Smooth muscle cell of the brain vasculature (primary cell): ENCODE data around the gene SMIM20.
"Not testable (repeated sequence)": the region's sequence is repeated elsewhere in the genome, so short reads cannot be mapped to it uniquely, and the experiment has no call there.

Experiments used
- DNase-seq: peaks from one replicate; pipeline ENCODE4 v3.0.0-alpha.2; 2012; ENCODE audit warnings: low read depth, low spot score

SMIM20 gene

DNA sequence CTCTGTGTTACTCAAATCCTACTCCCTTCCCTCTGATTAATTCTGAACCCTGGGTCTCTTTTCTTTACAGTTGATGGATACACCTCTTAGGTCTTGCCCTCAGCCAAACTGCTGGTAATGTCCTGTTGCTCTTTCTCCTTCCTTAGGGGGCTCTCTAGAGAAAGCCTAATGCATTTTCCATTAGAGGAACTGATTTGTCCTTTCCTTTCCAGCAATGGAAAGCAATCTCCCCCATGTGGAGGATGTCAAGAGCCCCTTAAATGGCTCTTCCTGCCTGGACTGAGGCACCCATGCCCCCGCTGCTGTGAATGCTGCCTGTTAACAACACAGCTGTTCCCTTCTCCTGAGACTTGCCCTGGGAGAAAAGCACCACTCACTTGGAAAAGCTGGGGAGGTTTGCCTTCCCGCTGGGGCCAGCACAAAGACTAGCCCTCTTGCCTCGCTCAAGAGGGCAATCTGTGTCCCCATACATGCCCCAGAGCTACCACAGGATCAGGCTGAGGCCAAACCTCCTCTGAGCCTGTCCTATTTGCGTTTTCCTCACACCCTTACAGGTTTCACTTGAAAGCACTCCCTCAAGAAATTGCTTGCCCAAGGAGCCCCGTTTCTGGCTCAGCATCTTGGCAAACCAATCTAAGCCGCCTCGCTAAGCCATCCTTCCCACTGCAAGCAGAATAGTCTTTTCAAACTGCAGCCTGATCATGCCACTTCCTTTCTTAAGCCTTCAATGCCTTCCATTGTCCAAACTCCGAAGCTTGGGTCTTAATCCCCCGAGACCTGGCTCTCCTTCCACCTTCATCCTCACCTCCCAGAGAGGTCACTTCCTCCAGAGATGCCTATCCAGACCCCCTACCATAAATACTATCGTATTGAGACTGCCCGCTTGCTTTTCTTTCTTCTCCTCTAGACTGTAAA lies 23.2 kb upstream of the SMIM20 start:
- no peak for DNase-seq

DNA sequence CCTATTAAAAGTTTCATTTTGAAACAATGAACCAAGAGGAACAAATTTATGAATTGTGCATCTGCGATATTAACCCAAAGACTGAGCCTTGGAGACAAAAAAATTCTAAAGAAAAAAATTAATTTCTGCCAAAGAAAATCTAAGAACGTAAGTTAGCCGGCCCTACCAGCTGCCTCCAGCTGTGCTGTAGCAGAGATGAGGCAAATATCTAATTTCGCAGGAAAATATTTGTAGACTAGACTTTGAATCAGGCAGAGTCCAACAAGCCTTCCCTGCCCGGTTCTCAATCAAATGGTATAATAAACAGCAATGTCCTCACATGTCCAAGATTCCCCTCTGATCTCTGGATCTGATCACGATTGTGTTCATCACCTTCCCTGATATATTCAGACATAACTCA lies 21.2 kb upstream of the SMIM20 start:
- DNase-seq, result no peak

DNA sequence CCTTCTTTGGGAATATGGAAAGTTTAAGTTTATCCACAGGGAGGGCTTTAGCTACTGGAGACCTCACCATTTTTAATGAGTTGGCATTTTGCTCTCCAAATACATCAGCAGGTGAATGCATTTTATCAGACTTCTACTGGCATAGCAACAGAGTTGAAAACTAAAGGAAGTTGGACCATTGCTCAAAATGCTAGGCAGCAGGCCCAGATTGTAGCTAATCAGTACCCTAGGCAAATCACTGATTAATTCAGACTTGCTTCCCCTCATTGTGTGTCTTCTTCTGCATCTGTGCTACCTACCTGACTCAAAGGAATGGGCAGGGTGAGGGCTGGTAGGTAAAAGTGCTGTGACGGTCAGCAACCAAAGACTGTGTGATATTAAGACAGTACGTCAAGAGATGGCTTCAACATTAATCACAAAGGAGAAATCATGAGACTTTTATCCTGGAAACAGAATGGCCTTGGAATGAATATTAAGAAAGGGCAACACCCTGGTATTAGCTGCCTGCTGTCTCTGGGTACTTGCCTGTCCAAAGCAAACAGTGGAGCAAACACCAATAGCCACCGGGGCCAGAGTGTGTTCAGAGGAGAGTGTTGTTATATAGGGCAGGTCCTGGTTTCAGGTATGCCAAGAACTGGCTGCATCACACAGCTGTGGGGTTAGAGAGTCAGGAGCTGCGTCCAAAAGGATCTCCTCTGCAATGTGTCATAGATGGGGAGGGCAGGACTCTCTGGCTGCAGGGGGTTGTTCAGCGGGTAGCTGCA lies 17.1 kb upstream of the SMIM20 start:
- no peak for DNase-seq

DNA sequence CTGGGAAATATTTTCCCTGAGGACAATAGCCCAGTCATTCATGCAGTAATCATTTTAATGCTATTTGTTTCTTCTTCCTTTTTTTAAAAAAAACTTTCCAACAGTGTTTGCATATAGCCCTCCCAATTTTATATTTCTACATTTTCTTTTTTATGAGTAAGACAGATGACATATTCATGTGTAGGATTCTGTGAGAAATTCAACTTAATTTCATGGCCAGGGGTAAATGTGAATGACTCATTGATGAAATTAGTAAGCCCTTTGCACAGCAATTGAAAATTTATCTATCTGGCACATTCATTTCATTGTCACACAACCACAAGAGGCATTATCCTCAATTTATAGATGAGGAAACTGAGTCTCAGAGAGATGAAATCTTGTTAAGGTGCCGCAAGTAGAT lies 13.7 kb upstream of the SMIM20 start:
- DNase-seq, result no peak

DNA sequence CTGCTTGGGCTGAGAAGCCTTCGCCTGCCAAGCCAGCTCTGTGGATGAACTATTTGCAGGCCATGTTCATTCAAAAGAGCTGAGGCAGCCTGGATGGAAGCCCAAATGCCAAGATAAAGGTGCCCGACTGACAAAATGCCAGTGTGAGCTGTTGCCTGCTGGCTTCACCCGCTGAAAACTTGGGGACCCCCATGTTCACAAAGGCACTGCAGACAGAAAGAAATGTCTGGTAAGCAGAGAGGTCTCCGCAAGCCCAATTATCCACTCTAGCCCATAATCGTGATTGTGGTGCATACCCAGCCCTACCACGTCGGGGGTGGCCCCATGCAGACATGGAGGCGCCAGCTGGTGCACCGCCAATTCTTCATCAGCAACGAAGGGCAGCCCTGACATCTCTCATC lies 13.0 kb upstream of the SMIM20 start:
- no peak for DNase-seq

DNA sequence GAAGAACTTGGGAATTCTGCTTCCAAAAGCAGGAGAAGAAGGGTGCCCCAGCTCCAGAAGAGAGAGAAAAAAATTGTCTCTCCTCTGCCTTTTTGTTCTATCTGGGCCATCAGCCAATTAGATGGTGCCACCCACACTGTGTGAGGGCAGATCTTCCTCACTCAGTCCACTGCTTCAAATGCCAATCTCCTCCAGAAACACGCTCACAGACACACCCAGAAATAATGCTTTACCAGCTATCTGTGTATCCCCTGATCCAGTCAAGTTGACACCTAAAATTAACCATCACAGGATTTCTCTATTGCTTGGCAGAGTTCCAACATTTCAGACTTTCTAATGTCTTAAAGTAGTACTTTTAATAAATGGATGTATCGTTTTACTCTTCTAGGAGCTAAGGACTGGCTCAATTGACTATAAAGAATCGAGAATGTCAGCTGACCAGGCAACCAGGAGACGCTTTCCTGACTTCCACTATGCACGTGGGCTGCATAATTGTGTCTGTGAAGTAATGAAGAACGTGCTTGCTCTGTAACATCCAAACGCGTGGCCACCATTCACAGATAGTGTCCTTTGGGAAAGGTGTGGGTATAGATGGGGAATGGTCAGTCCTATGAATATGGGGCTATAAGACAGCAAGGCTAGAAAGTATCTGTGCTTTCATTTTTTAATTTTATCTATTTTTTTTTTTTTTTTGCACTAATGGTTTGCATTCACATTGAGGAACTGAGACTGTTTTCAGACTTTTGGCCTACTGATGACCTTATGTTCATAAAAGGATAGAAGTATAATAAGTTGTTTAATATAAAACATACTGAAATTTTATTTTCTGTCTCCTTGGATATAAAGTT lies 9.9 kb upstream of the SMIM20 start:
- no peak for DNase-seq

DNA sequence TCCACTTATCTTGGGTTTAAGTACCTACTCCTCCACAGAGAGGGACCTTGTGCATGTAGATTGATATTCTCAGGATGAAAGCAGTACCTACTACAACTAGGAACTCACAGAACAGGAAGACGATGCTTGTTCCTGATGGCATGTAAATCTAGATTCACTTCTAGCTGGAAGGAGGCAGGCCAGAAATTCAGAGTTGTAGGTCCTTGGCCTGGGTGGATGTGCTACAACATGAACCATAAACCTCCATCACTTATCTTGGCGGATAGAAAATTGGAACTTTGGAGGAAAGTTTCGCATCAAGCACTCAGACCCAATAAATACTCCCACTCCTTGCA lies 9.3 kb upstream of the SMIM20 start:
- no peak for DNase-seq

DNA sequence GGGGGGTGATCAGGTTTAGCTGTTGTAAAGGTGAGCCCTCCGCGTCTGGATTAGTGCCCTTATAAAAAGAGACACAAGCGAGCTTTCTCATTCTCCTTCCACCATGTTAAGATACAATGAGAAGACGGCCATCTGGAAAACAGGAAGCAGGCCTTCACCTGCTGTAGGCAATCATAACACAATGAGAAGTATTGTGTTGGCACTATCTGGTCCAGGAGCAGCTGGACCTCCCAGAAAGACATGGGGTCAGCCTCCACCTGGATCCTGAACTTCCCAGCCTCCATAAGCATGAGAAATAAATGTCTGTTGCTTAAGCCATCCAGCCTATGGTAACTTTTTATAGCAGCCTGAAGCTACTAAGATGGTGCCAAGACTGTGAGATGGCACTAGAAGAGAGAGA lies 8.6 kb upstream of the SMIM20 start:
- DNase-seq, result no peak

DNA sequence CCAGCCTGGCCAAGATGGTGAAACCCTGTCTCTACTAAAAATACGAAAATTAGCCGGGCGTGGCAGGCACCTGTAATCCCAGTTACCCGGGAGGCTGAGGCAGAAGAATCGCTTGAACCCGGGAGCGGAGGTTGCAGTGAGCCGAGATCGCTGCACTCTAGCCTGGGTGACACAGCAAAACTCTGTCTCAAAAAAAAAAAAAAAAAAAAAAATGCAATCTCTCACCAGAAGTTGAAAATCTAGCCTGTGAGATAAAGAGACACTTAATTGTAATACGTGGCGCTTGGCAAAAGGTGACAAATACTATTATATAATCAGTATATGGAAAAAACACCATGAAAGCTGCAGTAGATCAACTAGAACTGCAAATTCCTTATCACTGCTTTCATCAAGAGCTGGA lies 7.9 kb upstream of the SMIM20 start:
- not testable (repeated sequence) for DNase-seq

DNA sequence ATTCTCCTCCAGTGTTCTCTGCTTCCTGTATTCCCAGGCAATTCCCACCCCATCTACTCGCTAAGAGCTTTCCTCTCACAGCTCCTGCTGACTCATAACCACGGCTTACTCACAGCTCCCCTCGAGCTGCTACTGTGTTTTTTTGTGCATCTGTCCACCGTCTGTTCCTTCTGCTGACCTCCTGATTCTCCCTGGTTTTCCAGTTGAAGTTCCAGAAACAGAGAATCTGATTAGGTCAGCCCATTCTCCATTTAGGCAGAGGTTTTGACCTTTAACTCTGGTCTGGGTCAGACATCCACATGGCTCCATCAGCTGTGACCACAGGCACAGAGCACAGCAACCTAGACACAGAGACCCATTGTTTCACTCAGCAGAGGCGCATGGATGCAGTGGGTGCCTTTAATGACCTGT lies 5.5 kb upstream of the SMIM20 start:
- DNase-seq, result peak; percentile 82

DNA sequence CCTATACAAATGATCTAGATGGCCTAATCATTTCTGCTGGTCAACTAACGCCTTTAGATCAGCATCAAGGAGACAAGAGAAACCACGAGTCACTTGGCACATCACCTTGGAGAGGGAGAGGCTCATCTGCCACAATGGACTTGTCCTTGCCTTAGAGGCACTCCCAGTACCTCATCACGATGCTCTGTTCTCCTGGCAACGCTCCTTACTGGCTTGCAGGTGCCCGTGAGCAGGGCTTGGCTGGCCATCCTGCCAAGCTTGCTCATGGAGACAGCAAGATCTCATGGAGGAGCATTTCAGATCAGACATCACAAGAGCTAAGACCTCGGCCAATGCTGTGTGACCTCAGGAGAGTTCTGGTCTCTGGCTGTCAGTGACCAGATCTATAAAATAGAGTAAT lies 2.7 kb upstream of the SMIM20 start:
- no peak for DNase-seq

DNA sequence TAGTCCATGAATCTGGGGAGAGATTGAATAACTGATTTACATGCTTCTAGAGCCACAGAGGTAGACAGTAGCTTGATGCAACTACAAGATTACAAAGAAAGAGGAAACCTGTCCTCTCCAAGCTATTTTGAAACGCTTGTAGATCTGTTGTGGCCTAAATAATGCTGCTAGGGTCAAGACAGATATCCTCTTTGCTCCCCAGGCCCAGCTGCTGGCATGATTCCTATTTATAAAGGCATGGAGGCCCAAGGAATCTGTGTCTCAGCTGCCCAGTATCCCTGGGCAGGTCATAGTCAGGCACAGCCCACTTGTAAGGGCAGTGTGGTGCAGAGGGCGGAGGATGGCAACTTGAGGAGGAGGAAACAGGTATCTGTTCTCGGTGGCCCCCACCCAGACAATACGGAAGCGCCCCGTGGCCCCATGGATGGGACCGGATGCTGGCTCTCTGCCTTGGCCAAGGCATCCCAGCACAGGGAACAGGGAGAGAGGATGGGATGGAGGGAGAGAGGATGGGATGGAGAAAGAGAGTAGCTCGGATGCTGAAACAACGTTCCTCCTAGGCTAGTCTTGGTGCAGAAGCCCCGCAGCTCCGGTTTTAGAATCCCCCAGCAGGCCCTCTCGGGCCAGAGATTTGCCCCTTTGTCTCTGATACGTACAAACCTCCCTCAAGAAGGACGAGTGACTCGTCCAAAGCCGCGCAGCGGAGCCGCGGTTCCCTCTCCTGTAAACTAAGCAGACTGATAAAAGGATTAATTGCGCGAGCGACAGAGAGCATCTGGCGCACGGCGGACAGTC lies 767 bp upstream of the SMIM20 start:
- no peak for DNase-seq

DNA sequence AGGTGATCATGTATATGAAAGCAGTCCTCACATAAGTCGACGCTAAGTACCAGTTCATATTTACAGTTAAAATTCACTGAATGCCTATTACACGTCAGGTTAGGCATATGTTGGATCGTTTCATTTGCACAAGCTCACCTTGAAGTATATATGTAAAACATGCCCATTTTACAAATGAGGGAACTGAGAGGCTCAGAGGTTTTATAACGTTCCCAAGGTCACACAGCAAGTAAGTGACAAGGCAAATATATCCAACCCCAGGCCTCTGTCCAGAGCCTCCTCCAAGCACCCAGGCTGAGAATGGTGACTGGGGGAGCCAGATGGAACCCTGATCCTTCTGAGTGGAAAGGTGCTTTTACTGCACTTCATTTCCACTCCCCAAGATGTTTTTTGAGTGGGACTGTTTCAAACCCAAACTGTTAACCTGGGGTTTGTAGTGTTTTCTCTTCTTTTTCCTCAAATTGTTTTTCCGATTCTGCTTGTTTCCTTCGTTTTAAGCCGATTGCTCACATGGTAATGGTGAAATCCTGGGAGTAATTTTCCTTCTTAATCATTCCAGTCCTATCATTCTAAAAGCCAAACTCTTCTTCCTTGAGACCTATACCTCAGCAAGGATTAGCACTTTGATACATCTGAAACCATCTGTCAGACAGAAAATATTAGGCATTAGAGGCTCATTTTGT lies 791 bp downstream of the SMIM20 start:
- DNase-seq, result no peak

DNA sequence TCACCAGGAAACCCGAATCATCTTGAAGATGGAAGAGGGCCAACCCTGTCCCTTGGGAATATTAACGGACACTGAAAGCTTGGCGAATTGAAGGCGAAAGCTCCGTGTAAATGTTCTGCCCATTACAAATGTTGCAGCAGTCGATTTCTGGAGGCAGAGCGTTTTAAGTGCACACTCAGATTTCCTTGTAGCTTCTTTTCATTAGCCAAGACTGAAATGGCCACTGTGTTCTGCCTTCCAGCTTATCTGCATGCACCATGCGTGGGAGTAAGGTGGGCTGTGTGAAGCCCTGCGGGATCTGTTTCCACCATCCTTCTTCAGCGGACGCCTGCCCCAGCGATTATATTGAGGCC lies 1.3 kb downstream of the SMIM20 start:
- no peak for DNase-seq

DNA sequence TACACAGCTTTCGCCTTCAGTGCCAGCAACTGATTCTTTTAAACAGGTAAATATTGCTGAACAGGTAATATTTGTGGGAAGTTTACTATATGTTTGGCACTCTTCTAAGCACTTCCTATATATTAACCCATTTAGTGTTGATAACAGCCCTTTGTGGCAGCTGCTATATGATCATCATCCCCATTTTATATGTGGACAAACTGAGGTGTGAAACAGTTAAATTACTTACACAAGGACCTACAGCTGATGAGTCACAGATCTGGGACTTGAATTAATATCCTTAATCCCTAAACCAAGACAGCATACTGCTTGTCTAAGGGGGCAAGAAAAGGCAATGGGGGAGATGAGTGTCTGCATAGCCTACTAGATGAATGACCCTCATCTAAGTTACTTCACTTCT lies 2.9 kb downstream of the SMIM20 start:
- DNase-seq, result no peak

DNA sequence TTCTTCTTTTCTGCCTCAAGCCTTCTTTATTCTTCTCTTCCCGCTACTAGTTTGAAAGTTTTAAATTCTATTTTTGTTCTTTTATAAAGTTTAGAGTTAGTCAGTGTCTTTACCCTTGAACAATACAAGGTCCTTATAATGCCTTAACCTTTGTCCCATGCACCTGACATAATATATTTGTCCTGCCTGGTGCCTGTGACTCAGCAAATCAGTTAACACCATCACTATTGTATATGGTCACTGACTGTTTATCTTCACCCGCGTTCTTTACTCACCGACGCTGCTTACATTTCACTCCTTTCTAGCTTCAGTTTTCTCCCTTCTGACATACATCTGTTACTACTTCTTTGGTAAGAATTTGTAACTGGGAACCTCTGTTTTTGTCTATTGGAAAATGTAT lies 5.7 kb downstream of the SMIM20 start:
- DNase-seq, result no peak

DNA sequence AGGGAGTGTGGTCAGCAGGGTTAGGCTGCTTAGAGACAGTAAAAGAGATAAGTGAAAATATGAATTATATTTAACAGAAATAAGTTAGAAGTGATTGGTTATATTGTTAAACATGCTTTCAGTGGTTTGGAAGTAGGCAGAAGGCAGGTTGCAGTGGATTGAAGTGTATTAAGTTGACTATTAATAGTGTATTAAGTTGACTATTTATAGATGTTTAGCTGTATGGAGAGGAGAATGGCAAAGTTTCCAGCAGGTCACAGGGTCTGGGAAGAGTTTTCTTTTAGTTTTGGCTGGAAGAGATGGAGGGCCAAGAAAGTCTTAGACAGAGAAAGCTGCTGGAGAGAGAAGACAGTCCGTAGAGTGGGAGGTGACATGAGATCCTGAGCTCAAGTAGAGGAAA lies 7.9 kb downstream of the SMIM20 start:
- DNase-seq, result no peak

DNA sequence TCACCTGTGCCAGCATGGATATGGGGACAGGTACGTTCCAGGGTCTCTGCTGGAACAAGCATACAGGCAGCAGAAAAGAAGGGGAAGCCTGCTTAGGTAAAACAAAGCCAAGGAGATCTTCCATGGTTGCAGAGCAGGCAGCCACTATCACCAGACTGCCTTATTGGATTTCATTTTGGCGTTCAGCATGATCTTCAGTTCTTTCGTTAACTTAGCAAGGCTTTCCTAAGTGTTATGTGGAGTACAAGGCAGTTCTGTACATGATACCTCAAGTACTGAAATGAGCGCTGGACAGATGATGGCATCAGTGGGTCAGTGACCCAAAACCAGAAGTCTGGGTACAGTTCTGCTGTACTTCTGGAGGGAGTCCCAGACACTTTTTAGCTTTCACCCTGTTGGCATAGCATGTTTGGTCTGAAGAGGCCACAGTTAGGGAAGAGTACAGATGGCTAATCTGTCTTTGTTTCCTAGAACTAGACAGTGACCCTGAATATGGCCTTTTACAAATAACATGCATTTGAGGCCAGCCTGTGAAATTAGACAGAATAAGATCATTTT lies 8.9 kb downstream of the SMIM20 start:
- no peak for DNase-seq

DNA sequence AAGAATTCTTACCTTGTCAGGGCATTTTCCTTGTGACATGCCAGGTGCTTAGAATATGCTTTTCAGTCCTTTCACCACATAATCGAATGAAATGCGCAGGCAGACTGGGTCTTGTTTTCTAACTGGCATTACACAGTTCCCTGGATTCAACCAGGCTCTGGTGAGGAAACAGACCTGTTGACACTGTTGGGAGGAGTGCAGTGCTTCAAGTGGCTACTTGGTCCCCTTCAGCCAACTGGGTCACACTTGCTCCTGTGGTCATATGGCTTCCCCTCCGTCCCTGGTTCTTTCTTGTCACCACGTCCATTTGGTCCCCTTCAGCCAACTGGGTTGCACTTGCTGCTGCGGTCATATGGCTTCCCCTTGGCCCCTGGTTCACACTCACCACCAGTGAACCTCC lies 9.7 kb downstream of the SMIM20 start:
- no peak for DNase-seq

DNA sequence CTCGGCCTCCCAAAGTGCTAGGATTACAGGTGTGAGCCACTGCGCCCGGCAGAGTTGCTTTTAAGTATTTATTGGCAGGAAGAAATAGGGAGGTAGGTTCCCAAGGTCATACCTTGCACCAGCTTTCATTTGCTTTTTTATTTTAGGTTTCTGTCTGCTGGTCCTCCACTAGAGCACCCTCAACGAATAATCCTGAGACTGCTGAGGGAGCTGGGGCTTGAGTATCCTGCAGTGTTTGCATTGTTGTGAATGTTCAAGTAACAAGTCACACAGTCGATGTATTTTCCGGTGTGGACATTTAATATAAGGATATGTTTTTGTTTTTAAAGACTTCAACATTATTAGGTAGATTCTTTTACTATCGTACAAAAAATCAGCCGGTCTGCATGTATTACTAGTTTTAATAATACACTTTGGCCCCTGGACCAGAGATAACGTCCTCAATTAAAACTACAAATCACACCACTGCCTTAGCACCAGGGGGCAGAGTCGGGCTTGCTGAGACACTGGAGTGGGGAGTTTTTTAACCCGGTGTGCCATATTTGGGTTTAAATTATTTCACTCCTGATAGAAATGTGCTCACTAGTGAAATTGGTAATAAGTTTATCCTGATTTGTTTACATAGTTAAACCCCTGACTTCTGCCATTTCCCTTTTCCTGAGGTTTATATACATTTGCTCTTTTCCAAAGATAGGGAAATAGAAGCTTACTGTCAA lies 11.6 kb downstream of the SMIM20 start:
- DNase-seq, result no peak
